ENCODE data around the gene FBXL13.

The FBXL13 gene

GRCh38 chr7:102819151-102819550 is 255.4 kb downstream of the FBXL13 start:
- TF ChIP-seq CTCF (conservative IDR thresholded peaks at IDR 0.05; ENCODE audit: control insufficient read depth, insufficient read depth, low read depth, low read length), result no peak
- no peak for DNase-seq (ENCODE audit: low read depth)
- no peak overlapping the region for H3K4me3 ChIP-seq (ENCODE audit: control insufficient read depth, low read depth, low read length)

GRCh38 chr7:102817616-102818573 is 256.7 kb downstream of the FBXL13 start:
- no peak overlapping the region for H3K4me3 ChIP-seq (ENCODE audit: control insufficient read depth, low read depth, low read length)
- no peak for TF ChIP-seq CTCF (conservative IDR thresholded peaks at IDR 0.05; ENCODE audit: control insufficient read depth, insufficient read depth, low read depth, low read length)
- no peak for DNase-seq (ENCODE audit: low read depth)

GRCh38 chr7:102814025-102814471 is 260.5 kb downstream of the FBXL13 start:
- no peak overlapping the region for H3K4me3 ChIP-seq (ENCODE audit: control insufficient read depth, low read depth, low read length)
- TF ChIP-seq CTCF (conservative IDR thresholded peaks at IDR 0.05; ENCODE audit: control insufficient read depth, insufficient read depth, low read depth, low read length), result no peak
- DNase-seq (ENCODE audit: low read depth), result peak; percentile 83

- no peak overlapping the region for H3K4me3 ChIP-seq (ENCODE audit: control insufficient read depth, low read depth, low read length)
- DNase-seq (ENCODE audit: low read depth), result no peak
- no peak for TF ChIP-seq CTCF (conservative IDR thresholded peaks at IDR 0.05; ENCODE audit: control insufficient read depth, insufficient read depth, low read depth, low read length)
These were observed 261.2 kb downstream of the FBXL13 start for GRCh38 chr7:102813191-102814024.

GRCh38 chr7:102811942-102812678 is 262.5 kb downstream of the FBXL13 start:
- H3K4me3 ChIP-seq (ENCODE audit: control insufficient read depth, low read depth, low read length), result no peak overlapping the region

More at GRCh38 chr7:102811942-102812678, 262.5 kb downstream of the FBXL13 start:
- DNase-seq (ENCODE audit: low read depth), result no peak
- no peak for TF ChIP-seq CTCF (conservative IDR thresholded peaks at IDR 0.05; ENCODE audit: control insufficient read depth, insufficient read depth, low read depth, low read length)

Data from fibroblast of mammary gland (primary cell).